Gastroesophageal sphincter (tissue), 3 donors: ENCODE data around the gene HAO2.

ENCODE experiments used
- EP300 ChIP-seq: sonication (generic); formaldehyde crosslinking; IDR thresholded peaks from one replicate; pipeline ENCODE4 v1.6.1; 2017; ENCODE audit warnings: antibody characterized with exemption, mild to moderate bottlenecking
- POLR2A ChIP-seq, 2 donors: fragments of 450-650 bp; IDR thresholded peaks; one replicate each; pipeline ENCODE4 v1.6.1; 2017; ENCODE audit warnings: antibody characterized with exemption in 2 of 2, mild to moderate bottlenecking in 2 of 2, moderate library complexity in 1 of 2
- POLR2AphosphoS5 ChIP-seq: sonication (generic); formaldehyde crosslinking; IDR thresholded peaks from one replicate; pipeline ENCODE4 v1.6.1; 2017; ENCODE audit warnings: antibody characterized with exemption
- TF ChIP-seq, protein P1 (sequence below), 4 experiments: fragments of 200-600 bp in 2 of 4; fragments of 450-650 bp in 2 of 4; sonication (generic) in 1 of 4; IDR thresholded peaks; one replicate each; pipeline ENCODE4 v1.5.1; 2017 to 2019; ENCODE audit warnings: antibody characterized with exemption in 4 of 4, mild to moderate bottlenecking in 2 of 4, moderate library complexity in 2 of 4

DNA sequence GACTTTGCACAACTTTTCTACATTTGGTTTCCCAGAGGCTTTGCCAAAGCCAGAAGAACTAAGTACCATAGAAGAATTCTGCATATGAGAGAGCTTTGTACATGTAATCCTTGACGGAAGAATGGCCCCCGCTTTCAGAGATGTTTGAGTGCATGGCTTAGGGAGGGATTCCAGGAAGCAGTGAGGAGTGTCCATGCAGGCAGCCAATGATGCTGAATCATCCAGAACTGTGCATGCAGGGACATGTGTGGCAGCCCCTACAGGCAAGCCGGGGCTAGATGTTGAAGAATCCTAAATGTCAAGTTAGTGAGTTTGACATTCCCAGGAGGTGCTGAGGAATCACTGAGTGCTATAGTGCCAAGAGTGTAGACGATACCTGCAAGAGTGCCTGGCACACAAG, 9.9 kb upstream of the HAO2 start:
- TF ChIP-seq EP300 (no peak), POLR2A (IDR thresholded peaks at IDR 0.05) (no peak), POLR2AphosphoS5 (no peak)
- TF ChIP-seq, protein P1, sequence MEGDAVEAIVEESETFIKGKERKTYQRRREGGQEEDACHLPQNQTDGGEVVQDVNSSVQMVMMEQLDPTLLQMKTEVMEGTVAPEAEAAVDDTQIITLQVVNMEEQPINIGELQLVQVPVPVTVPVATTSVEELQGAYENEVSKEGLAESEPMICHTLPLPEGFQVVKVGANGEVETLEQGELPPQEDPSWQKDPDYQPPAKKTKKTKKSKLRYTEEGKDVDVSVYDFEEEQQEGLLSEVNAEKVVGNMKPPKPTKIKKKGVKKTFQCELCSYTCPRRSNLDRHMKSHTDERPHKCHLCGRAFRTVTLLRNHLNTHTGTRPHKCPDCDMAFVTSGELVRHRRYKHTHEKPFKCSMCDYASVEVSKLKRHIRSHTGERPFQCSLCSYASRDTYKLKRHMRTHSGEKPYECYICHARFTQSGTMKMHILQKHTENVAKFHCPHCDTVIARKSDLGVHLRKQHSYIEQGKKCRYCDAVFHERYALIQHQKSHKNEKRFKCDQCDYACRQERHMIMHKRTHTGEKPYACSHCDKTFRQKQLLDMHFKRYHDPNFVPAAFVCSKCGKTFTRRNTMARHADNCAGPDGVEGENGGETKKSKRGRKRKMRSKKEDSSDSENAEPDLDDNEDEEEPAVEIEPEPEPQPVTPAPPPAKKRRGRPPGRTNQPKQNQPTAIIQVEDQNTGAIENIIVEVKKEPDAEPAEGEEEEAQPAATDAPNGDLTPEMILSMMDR (IDR thresholded peaks at IDR 0.05) = no peak
